Activated T-cell treated with anti-CD3 and anti-CD28 coated beads for 48 hours (primary cell): ENCODE results near the gene MRGPRE.

Experiments used
- DNase-seq: peaks from one replicate; pipeline ENCODE4 v3.0.0-alpha.2; 2020; ENCODE audit warnings: low read depth

The MRGPRE gene

GRCh38 chr11:3226846-3227567 lies 5.2 kb downstream of the MRGPRE start:
- DNase-seq: no peak

- no peak for DNase-seq
Measured at GRCh38 chr11:3225826-3226750, 6.1 kb downstream of the MRGPRE start.

GRCh38 chr11:3225159-3225758 lies 7.0 kb downstream of the MRGPRE start:
- no peak for DNase-seq

- no peak for DNase-seq
Measured at GRCh38 chr11:3224401-3225057, 7.7 kb downstream of the MRGPRE start.

GRCh38 chr11:3223932-3224381 lies 8.3 kb downstream of the MRGPRE start:
- no peak for DNase-seq

- no peak for DNase-seq
Measured at GRCh38 chr11:3222941-3223915, 9.0 kb downstream of the MRGPRE start.

GRCh38 chr11:3222003-3222855 lies 10.0 kb downstream of the MRGPRE start:
- no peak for DNase-seq

GRCh38 chr11:3221408-3222002 lies 10.7 kb downstream of the MRGPRE start:
- DNase-seq: no peak

- DNase-seq: no peak
Measured at GRCh38 chr11:3220521-3221407, 11.5 kb downstream of the MRGPRE start.

GRCh38 chr11:3220101-3220500 lies 12.1 kb downstream of the MRGPRE start:
- DNase-seq: no peak

- DNase-seq: no peak
Measured at GRCh38 chr11:3219281-3219892, 12.8 kb downstream of the MRGPRE start.

GRCh38 chr11:3218483-3219280 lies 13.5 kb downstream of the MRGPRE start, which contains the start of gene MRGPRG:
Gene MRGPRG (minus strand): TSS chr11:3218813. CDS start chr11:3218813, 0 bp downstream.
- DNase-seq: no peak

GRCh38 chr11:3217818-3218482 lies 14.3 kb downstream of the MRGPRE start:
- DNase-seq: no peak

- DNase-seq: no peak
Measured at GRCh38 chr11:3216027-3216525, 16.1 kb downstream of the MRGPRE start.

GRCh38 chr11:3215346-3216026 lies 16.7 kb downstream of the MRGPRE start:
- no peak for DNase-seq

- DNase-seq: no peak
Measured at GRCh38 chr11:3214420-3214699, 17.9 kb downstream of the MRGPRE start.
